Sigmoid colon (tissue), 4 donors: ENCODE data around the gene FOLH1.
"Not testable (repeated sequence)": the region's sequence is repeated elsewhere in the genome, so short reads cannot be mapped to it uniquely, and the experiment has no call there.

ENCODE experiments used
- EP300 ChIP-seq, 4 donors: sonication (generic); formaldehyde crosslinking; IDR thresholded peaks; one replicate each; pipeline ENCODE4 v1.6.1; 2017; ENCODE audit warnings: antibody characterized with exemption in 4 of 4
- POLR2A ChIP-seq, 2 donors: fragments of 450-650 bp; IDR thresholded peaks; one replicate each; pipeline ENCODE4 v1.6.1; 2016; ENCODE audit warnings: antibody characterized with exemption in 2 of 2, mild to moderate bottlenecking in 2 of 2, moderate library complexity in 2 of 2

DNA sequence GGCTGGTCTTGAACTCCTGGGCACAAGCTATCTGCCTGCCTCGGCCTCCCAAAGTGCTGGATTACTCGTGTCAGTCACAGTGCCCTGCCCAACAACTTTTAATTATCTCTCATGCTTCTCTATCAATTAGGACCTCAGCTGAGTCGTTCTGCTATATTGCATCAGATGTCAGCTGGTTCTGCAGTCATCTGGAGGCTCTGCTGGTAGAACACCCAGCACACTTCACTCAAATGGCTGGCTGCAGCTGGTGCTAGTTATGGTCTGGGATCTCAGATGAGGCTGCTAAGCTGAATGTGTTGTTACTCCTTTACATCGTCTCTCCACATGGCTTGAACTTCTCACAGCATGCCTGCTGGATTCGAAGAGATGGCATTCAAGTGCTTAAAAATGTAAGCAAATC is 42.8 kb upstream of the FOLH1 start:
- not testable (repeated sequence) for TF ChIP-seq POLR2A, EP300 (IDR thresholded peaks at IDR 0.05)
